NCI-H748 (cell line): ENCODE data around the gene AIFM3.

ENCODE experiments used
- DNase-seq: peaks from one replicate; lab custom pipeline; 2025; ENCODE audit not compliant: unreplicated experiment; lab: John Stamatoyannopoulos, UW

Gene AIFM3

GRCh38 chr22:21022955-21023614 lies 56.0 kb downstream of the AIFM3 start:
- no peak for DNase-seq

- no peak for DNase-seq
These were observed 58.2 kb downstream of the AIFM3 start for GRCh38 chr22:21025266-21025665.

GRCh38 chr22:21025763-21026755 lies 59.0 kb downstream of the AIFM3 start:
- DNase-seq: no peak

- no peak for DNase-seq
These were observed 60.0 kb downstream of the AIFM3 start for GRCh38 chr22:21026783-21027692.

GRCh38 chr22:21028277-21029251 lies 61.5 kb downstream of the AIFM3 start:
- no peak for DNase-seq

- DNase-seq: no peak
These were observed 62.5 kb downstream of the AIFM3 start for GRCh38 chr22:21029486-21030025.

GRCh38 chr22:21030032-21030431 lies 63.0 kb downstream of the AIFM3 start:
- no peak for DNase-seq
